A673 (cell line): ENCODE measurements around the gene BTRC.

ENCODE experiments used
- EZH2 ChIP-seq: fragments of 200-600 bp; sonication (generic); IDR thresholded peaks from 2 replicates; pipeline ENCODE4 v1.6.1; 2017; ENCODE audit warnings: borderline replicate concordance, low read depth, mild to moderate bottlenecking, mixed read lengths, antibody characterized with exemption, low read length; ENCODE audit not compliant: poor library complexity, severe bottlenecking
- TF ChIP-seq, protein P1 (sequence below): fragments of 300-800, 200-600 bp; sonication (generic); conservative IDR thresholded peaks from 2 replicates; pipeline ENCODE4 v1.5.1; 2017; ENCODE audit warnings: low read depth, mild to moderate bottlenecking, antibody characterized with exemption, low read length, moderate library complexity, mixed read lengths

DNA sequence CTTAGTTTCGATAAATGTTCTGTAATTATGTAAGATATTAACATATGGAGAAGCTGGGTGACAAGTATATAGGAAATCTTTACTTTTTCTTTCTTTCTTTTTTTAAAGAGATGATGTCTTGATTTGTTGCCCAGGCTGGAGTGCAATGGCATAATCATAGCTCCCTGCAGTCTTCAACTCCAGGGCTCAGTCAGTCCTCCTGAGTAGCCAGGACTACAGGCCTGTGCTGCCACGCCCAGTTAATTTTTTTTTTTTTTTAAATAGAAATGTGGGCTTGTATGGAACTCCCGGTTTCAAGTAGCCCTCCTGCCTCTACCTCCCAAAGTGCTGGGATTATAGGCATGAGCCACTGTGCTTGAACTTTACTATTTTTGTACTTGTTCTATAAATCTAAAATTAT lies 122.4 kb downstream of the BTRC start:
- TF ChIP-seq, protein P1, sequence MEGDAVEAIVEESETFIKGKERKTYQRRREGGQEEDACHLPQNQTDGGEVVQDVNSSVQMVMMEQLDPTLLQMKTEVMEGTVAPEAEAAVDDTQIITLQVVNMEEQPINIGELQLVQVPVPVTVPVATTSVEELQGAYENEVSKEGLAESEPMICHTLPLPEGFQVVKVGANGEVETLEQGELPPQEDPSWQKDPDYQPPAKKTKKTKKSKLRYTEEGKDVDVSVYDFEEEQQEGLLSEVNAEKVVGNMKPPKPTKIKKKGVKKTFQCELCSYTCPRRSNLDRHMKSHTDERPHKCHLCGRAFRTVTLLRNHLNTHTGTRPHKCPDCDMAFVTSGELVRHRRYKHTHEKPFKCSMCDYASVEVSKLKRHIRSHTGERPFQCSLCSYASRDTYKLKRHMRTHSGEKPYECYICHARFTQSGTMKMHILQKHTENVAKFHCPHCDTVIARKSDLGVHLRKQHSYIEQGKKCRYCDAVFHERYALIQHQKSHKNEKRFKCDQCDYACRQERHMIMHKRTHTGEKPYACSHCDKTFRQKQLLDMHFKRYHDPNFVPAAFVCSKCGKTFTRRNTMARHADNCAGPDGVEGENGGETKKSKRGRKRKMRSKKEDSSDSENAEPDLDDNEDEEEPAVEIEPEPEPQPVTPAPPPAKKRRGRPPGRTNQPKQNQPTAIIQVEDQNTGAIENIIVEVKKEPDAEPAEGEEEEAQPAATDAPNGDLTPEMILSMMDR: no peak
- no peak for TF ChIP-seq EZH2
